Smooth muscle cell of the coronary artery (primary cell): ENCODE data around the gene BMAL1. TPM values are rescaled to one million over a fixed set of nuclear protein-coding genes. Genes with fewer than 3 reads are reported as not detected.

ENCODE experiments used
- total RNA-seq: library from RNA; depleted of rRNA; stranded (reverse); fragments of >200 nt; gene quantifications from 2 replicates; pipeline ENCODE4 v1.2.3, GENCODE V29; 2014; ENCODE audit warnings: low replicate concordance

BMAL1 gene
- total RNA-seq, result 10.6 and 17.9 TPM in 2 replicates

DNA sequence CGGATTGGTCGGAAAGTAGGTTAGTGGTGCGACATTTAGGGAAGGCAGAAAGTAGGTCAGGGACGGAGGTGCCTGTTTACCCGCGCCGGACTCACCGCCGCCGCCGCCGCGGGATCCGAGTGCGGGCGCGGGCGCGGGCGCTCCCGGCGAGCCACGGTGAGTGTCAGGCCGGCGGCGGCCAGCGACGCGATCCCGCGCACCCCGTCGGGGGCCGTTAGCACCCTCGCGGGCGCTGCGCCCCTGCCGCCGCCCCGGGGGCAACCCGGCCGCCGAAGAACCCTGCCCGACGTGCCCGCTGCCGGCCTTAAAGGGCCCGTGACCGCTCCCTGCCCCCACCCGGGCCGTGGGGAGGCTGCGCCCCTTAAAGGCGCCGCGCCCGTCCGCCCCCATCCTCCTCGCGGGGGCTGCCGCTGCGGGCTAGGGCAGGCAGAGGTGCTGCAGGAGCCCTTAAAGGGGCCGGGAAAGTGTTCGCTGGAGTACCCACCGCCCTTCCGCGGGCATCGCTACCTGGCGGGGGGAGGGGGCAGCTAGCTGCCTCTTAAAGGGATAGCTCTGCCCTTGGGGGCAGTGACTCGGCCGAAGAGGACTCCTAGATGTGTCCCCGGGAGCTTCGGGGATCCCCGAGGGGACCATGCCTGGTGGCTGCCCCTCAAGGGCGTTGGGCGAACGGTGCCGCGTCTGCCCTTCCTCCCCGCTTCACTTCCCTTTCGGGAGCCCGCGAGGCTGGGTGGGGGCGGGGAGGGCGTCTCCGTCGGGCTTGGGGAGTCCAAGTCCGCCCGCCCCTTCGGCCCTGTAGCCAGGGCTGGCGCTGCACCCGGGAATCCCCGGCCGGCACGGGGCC, at the start of gene BMAL1:
BMAL1 (plus strand) TSS at position 23 of the 841 bp plus-strand sequence. CDS start 76,519 bp downstream, outside the sequence.

Other genes starting within 250 kb of the BMAL1 start
- gene BTBD10, start 185.4 kb downstream of the BMAL1 start, total RNA-seq, result 76.4 and 89.0 TPM in 2 replicates
- gene PTH, start 218.2 kb downstream of the BMAL1 start, total RNA-seq, result not detected in 2 replicates